ENCODE data around the gene AP5S1. TPM values are rescaled to one million over a fixed set of nuclear protein-coding genes. Genes with fewer than 3 reads are reported as not detected.

AP5S1 gene
- total RNA-seq, 1 experiment from 2014 or later, result 24.6 TPM

- no peaks in the 10 kb centered on the region for H3K27me3 ChIP-seq
- H3K4me3 ChIP-seq, result peak overlapping the region; percentile 89
- H3K9me3 ChIP-seq, result no peaks in the 10 kb centered on the region
- no peaks in the 10 kb centered on the region for H3K36me3 ChIP-seq
- no peak for DNase-seq
Observed at GRCh38 chr20:3847429-3847940, 27.1 kb downstream of the AP5S1 start.

GRCh38 chr20:3848565-3848964 lies 28.2 kb downstream of the AP5S1 start:
- H3K27me3 ChIP-seq, result no peaks in the 10 kb centered on the region
- no peak overlapping the region for H3K4me3 ChIP-seq
- no peaks in the 10 kb centered on the region for H3K36me3 ChIP-seq
- no peaks in the 10 kb centered on the region for H3K9me3 ChIP-seq
- no peak for DNase-seq

GRCh38 chr20:3854462-3854871 lies 34.1 kb downstream of the AP5S1 start:
- no peak for DNase-seq
- H3K36me3 ChIP-seq, result peaks cover 18% of the 10 kb centered on the region
- no peaks in the 10 kb centered on the region for H3K27me3 ChIP-seq
- no peak overlapping the region for H3K4me3 ChIP-seq
- H3K9me3 ChIP-seq, result no peaks in the 10 kb centered on the region

GRCh38 chr20:3857405-3857804 lies 37.1 kb downstream of the AP5S1 start:
- no peaks in the 10 kb centered on the region for H3K9me3 ChIP-seq
- H3K4me3 ChIP-seq, result no peak overlapping the region
- peaks cover 33% of the 10 kb centered on the region for H3K36me3 ChIP-seq
- no peaks in the 10 kb centered on the region for H3K27me3 ChIP-seq
- DNase-seq, result no peak

GRCh38 chr20:3858689-3859088 lies 38.3 kb downstream of the AP5S1 start:
- H3K4me3 ChIP-seq, result no peak overlapping the region
- peaks cover 38% of the 10 kb centered on the region for H3K36me3 ChIP-seq
- H3K27me3 ChIP-seq, result no peaks in the 10 kb centered on the region
- DNase-seq, result no peak
- H3K9me3 ChIP-seq, result no peaks in the 10 kb centered on the region

GRCh38 chr20:3861191-3861590 lies 40.8 kb downstream of the AP5S1 start:
- Histone ChIP-seq H3K4me3 (no peak overlapping the region), H3K27me3 (no peaks in the 10 kb centered on the region), H3K9me3 (no peaks in the 10 kb centered on the region), H3K36me3 (peaks cover 35% of the 10 kb centered on the region)
- no peak for DNase-seq

- no peak for DNase-seq
- no peaks in the 10 kb centered on the region for H3K27me3 ChIP-seq
Observed at GRCh38 chr20:3862333-3862732, 42.0 kb downstream of the AP5S1 start.

GRCh38 chr20:3863317-3863716 lies 43.0 kb downstream of the AP5S1 start:
- no peaks in the 10 kb centered on the region for H3K9me3 ChIP-seq
- DNase-seq, result no peak
- H3K36me3 ChIP-seq, result peaks cover 27% of the 10 kb centered on the region
- no peaks in the 10 kb centered on the region for H3K27me3 ChIP-seq
- H3K4me3 ChIP-seq, result no peak overlapping the region

More at GRCh38 chr20:3862333-3862732, 42.0 kb downstream of the AP5S1 start:
- Histone ChIP-seq H3K36me3 (peaks cover 31% of the 10 kb centered on the region), H3K9me3 (no peaks in the 10 kb centered on the region), H3K4me3 (no peak overlapping the region)

GRCh38 chr20:3864518-3864917 lies 44.2 kb downstream of the AP5S1 start:
- Histone ChIP-seq H3K4me3 (no peak overlapping the region), H3K27me3 (no peaks in the 10 kb centered on the region), H3K36me3 (peaks cover 27% of the 10 kb centered on the region), H3K9me3 (no peaks in the 10 kb centered on the region)
- DNase-seq, result no peak

GRCh38 chr20:3865152-3865886 lies 45.0 kb downstream of the AP5S1 start:
- Histone ChIP-seq H3K36me3 (peaks cover 27% of the 10 kb centered on the region), H3K9me3 (no peaks in the 10 kb centered on the region)
- DNase-seq, result no peak

GRCh38 chr20:3865887-3866407 lies 45.6 kb downstream of the AP5S1 start:
- no peaks in the 10 kb centered on the region for H3K27me3 ChIP-seq
- H3K9me3 ChIP-seq, result no peaks in the 10 kb centered on the region
- H3K36me3 ChIP-seq, result peaks cover 27% of the 10 kb centered on the region
- H3K4me3 ChIP-seq, result no peak overlapping the region
- no peak for DNase-seq

More at GRCh38 chr20:3865152-3865886, 45.0 kb downstream of the AP5S1 start:
- no peak overlapping the region for H3K4me3 ChIP-seq
- no peaks in the 10 kb centered on the region for H3K27me3 ChIP-seq

GRCh38 chr20:3866464-3866863 lies 46.1 kb downstream of the AP5S1 start:
- peaks cover 25% of the 10 kb centered on the region for H3K36me3 ChIP-seq
- H3K9me3 ChIP-seq, result no peaks in the 10 kb centered on the region
- H3K4me3 ChIP-seq, result no peak overlapping the region
- H3K27me3 ChIP-seq, result no peaks in the 10 kb centered on the region
- no peak for DNase-seq

- DNase-seq, result no peak
Observed at GRCh38 chr20:3867802-3868201, 47.5 kb downstream of the AP5S1 start.

GRCh38 chr20:3869839-3870634 lies 49.7 kb downstream of the AP5S1 start:
- no peak overlapping the region for H3K4me3 ChIP-seq
- H3K9me3 ChIP-seq, result no peaks in the 10 kb centered on the region
- no peak for DNase-seq
- H3K27me3 ChIP-seq, result no peaks in the 10 kb centered on the region
- H3K36me3 ChIP-seq, result peaks cover 11% of the 10 kb centered on the region

More at GRCh38 chr20:3867802-3868201, 47.5 kb downstream of the AP5S1 start:
- Histone ChIP-seq H3K4me3 (no peak overlapping the region), H3K36me3 (peaks cover 19% of the 10 kb centered on the region), H3K9me3 (no peaks in the 10 kb centered on the region), H3K27me3 (no peaks in the 10 kb centered on the region)

GRCh38 chr20:3871550-3872265 lies 51.4 kb downstream of the AP5S1 start:
- no peak for DNase-seq
- no peak overlapping the region for H3K4me3 ChIP-seq
- H3K36me3 ChIP-seq, result peaks cover 11% of the 10 kb centered on the region
- H3K9me3 ChIP-seq, result no peaks in the 10 kb centered on the region
- H3K27me3 ChIP-seq, result no peaks in the 10 kb centered on the region

- Histone ChIP-seq H3K27me3 (no peaks in the 10 kb centered on the region), H3K36me3 (peaks cover 11% of the 10 kb centered on the region)
- no peak for DNase-seq
Observed at GRCh38 chr20:3873507-3873906, 53.2 kb downstream of the AP5S1 start.

More at GRCh38 chr20:3873507-3873906, 53.2 kb downstream of the AP5S1 start:
- Histone ChIP-seq H3K9me3 (no peaks in the 10 kb centered on the region), H3K4me3 (no peak overlapping the region)
